ENCODE results near the gene PAOX. TPM values are rescaled to one million over a fixed set of nuclear protein-coding genes. Genes with fewer than 3 reads are reported as not detected.

The PAOX gene
- total and polyA plus RNA-seq, 2 experiments from 2014 or later, result 14.8 to 20.1 TPM

GRCh38 chr10:133338080-133339071, 40.7 kb upstream of the PAOX start:
- TF ChIP-seq CTCF (IDR thresholded peaks at IDR 0.05; ENCODE audit: low read depth, low read length), result no peak
- Histone ChIP-seq H3K4me3 (no peak overlapping the region), H3K27me3 (peaks cover 42% of the 10 kb centered on the region), H3K4me1 (ENCODE audit: low read depth) (peaks cover 3% of the 10 kb centered on the region), H3K9me3 (ENCODE audit: low read depth) (no peaks in the 10 kb centered on the region), H3K36me3 (no peaks in the 10 kb centered on the region), H3K27ac (no peak overlapping the region)
- DNase-seq (ENCODE audit: low read depth in 1 of 2, low spot score in 1 of 2), result no peak

GRCh38 chr10:133339708-133340380, 39.2 kb upstream of the PAOX start:
- no peak overlapping the region for H3K4me3 ChIP-seq
- no peak for TF ChIP-seq CTCF (IDR thresholded peaks at IDR 0.05; ENCODE audit: low read depth, low read length)
- no peaks in the 10 kb centered on the region for H3K9me3 ChIP-seq (ENCODE audit: low read depth)
- DNase-seq (ENCODE audit: low read depth in 1 of 2, low spot score in 1 of 2), result no peak
- H3K27ac ChIP-seq, result no peak overlapping the region
- peaks cover 35% of the 10 kb centered on the region for H3K27me3 ChIP-seq
- H3K36me3 ChIP-seq, result no peaks in the 10 kb centered on the region
- peaks cover 3% of the 10 kb centered on the region for H3K4me1 ChIP-seq (ENCODE audit: low read depth)

- no peak for TF ChIP-seq CTCF (IDR thresholded peaks at IDR 0.05; ENCODE audit: low read depth, low read length)
- peaks cover 13% of the 10 kb centered on the region for H3K27me3 ChIP-seq
These were observed 37.1 kb upstream of the PAOX start for GRCh38 chr10:133341983-133342382.

GRCh38 chr10:133342942-133343341, 36.1 kb upstream of the PAOX start:
- H3K4me1 ChIP-seq (ENCODE audit: low read depth), result no peaks in the 10 kb centered on the region
- H3K27ac ChIP-seq, result no peak overlapping the region
- no peaks in the 10 kb centered on the region for H3K9me3 ChIP-seq (ENCODE audit: low read depth)
- DNase-seq (ENCODE audit: low read depth in 1 of 2, low spot score in 1 of 2), result no peak
- H3K27me3 ChIP-seq, result peaks cover 4% of the 10 kb centered on the region
- TF ChIP-seq CTCF (IDR thresholded peaks at IDR 0.05; ENCODE audit: low read depth, low read length), result no peak
- no peak overlapping the region for H3K4me3 ChIP-seq
- no peaks in the 10 kb centered on the region for H3K36me3 ChIP-seq

More at GRCh38 chr10:133341983-133342382, 37.1 kb upstream of the PAOX start:
- Histone ChIP-seq H3K36me3 (no peaks in the 10 kb centered on the region), H3K4me3 (no peak overlapping the region), H3K9me3 (ENCODE audit: low read depth) (no peaks in the 10 kb centered on the region), H3K4me1 (ENCODE audit: low read depth) (no peaks in the 10 kb centered on the region), H3K27ac (no peak overlapping the region)
- DNase-seq (ENCODE audit: low read depth in 1 of 2, low spot score in 1 of 2), result no peak

- no peak overlapping the region for H3K27ac ChIP-seq
- no peak for TF ChIP-seq CTCF (IDR thresholded peaks at IDR 0.05; ENCODE audit: low read depth, low read length)
- H3K4me3 ChIP-seq, result no peak overlapping the region
- H3K9me3 ChIP-seq (ENCODE audit: low read depth), result no peaks in the 10 kb centered on the region
- H3K4me1 ChIP-seq (ENCODE audit: low read depth), result no peaks in the 10 kb centered on the region
- no peaks in the 10 kb centered on the region for H3K36me3 ChIP-seq
- no peaks in the 10 kb centered on the region for H3K27me3 ChIP-seq
- no peak for DNase-seq (ENCODE audit: low read depth in 1 of 2, low spot score in 1 of 2)
These were observed 35.5 kb upstream of the PAOX start for GRCh38 chr10:133343558-133343957.

All from cardiac muscle cell (in vitro differentiated cells and primary cell).